Measurements from ENCODE around the gene PIP5KL1. TPM values are rescaled to one million over a fixed set of nuclear protein-coding genes. Genes with fewer than 3 reads are reported as not detected.
A peak's percentile ranks its signal among the peaks of the same experiment; 100 is the strongest.

Gene PIP5KL1
- total and polyA plus RNA-seq, 9 donors = 0.10 to 4.0 (median 1.9) TPM

GRCh38 chr9:127934248-127934647, 3.7 kb upstream of the PIP5KL1 start:
- Histone ChIP-seq H3K27ac (no peak overlapping the region), H3K4me3 (no peak overlapping the region), H3K9me3 (no peaks in the 10 kb centered on the region), H3K36me3 (no peaks in the 10 kb centered on the region), H3K27me3 (no peaks in the 10 kb centered on the region), H3K4me1 (ENCODE audit: insufficient read depth) (peaks cover 21% of the 10 kb centered on the region)
- intact Hi-C loops (cut with DNase I) = no loop called here
- TF ChIP-seq CTCF (IDR thresholded peaks at IDR 0.05) (no peak), POLR2A (IDR thresholded peaks at IDR 0.05) (no peak), EP300 (IDR thresholded peaks at IDR 0.05) (no peak)
- WGBS, 3 donors = 87 to 91% (median 90%) methylated on average over 4 of the region's 4 CpGs
- DNase-seq = no peak

GRCh38 chr9:127931092-127931881, 710 bp upstream of the PIP5KL1 start:
- no peaks in the 10 kb centered on the region for H3K36me3 ChIP-seq
- H3K27ac ChIP-seq = no peak overlapping the region
- no peak for DNase-seq
- TF ChIP-seq POLR2A (IDR thresholded peaks at IDR 0.05) = no peak
- no peak for TF ChIP-seq EP300 (IDR thresholded peaks at IDR 0.05)
- TF ChIP-seq CTCF (IDR thresholded peaks at IDR 0.05) = no peak
- H3K4me3 ChIP-seq = peak overlapping the region; percentile 40
- no peaks in the 10 kb centered on the region for H3K9me3 ChIP-seq
- H3K27me3 ChIP-seq = no peaks in the 10 kb centered on the region
- H3K4me1 ChIP-seq (ENCODE audit: insufficient read depth) = peaks cover 10% of the 10 kb centered on the region
- 9 to 15% (median 13%) methylated on average over 18 of the region's 18 CpGs for WGBS, 3 donors
- intact Hi-C loops (cut with DNase I) = no loop called here

- peaks cover 6% of the 10 kb centered on the region for H3K4me1 ChIP-seq (ENCODE audit: insufficient read depth)
- TF ChIP-seq CTCF (IDR thresholded peaks at IDR 0.05) = no peak
- no peak for TF ChIP-seq POLR2A (IDR thresholded peaks at IDR 0.05)
- TF ChIP-seq EP300 (IDR thresholded peaks at IDR 0.05) = no peak
- no peaks in the 10 kb centered on the region for H3K9me3 ChIP-seq
- DNase-seq = no peak
- H3K4me3 ChIP-seq = no peak overlapping the region
- H3K36me3 ChIP-seq = no peaks in the 10 kb centered on the region
- H3K27me3 ChIP-seq = no peaks in the 10 kb centered on the region
- H3K27ac ChIP-seq = no peak overlapping the region
- WGBS, 3 donors = 69 to 76% (median 72%) methylated on average over 9 to 10 of the region's 10 CpGs
- intact Hi-C loops (cut with DNase I) = loop anchor here in 2 of 4 donors (10.0 kb wide), 1 partner anchor 425 kb away; no protein-coding TSS in a partner anchor
Measured at GRCh38 chr9:127929625-127929979, 975 bp downstream of the PIP5KL1 start.

- DNase-seq = no peak
- Histone ChIP-seq H3K27me3 (no peaks in the 10 kb centered on the region), H3K27ac (no peak overlapping the region), H3K4me3 (no peak overlapping the region), H3K9me3 (no peaks in the 10 kb centered on the region), H3K36me3 (no peaks in the 10 kb centered on the region), H3K4me1 (ENCODE audit: insufficient read depth) (peaks cover 6% of the 10 kb centered on the region)
- WGBS, 3 donors = 67 to 70% (median 69%) methylated on average over 11 of the region's 11 CpGs
- no peak for TF ChIP-seq CTCF (IDR thresholded peaks at IDR 0.05)
- no peak for TF ChIP-seq EP300 (IDR thresholded peaks at IDR 0.05)
- no peak for TF ChIP-seq POLR2A (IDR thresholded peaks at IDR 0.05)
- intact Hi-C loops (cut with DNase I) = loop anchor here in 2 of 4 donors (10.0 kb wide), 1 partner anchor 424 kb away; no protein-coding TSS in a partner anchor
Measured at GRCh38 chr9:127928676-127929624, 1.6 kb downstream of the PIP5KL1 start.

Data from ovary (tissue), 9 donors.